Endodermal cell (in vitro differentiated cells): ENCODE results near the gene ORM1. TPM values are rescaled to one million over a fixed set of nuclear protein-coding genes. Genes with fewer than 3 reads are reported as not detected.

Experiments
- DNase-seq: peaks from one replicate; pipeline ENCODE4 v3.0.0-alpha.2; 2017
- H3K27ac ChIP-seq: 2 replicates; pipeline ENCODE4 v1.5.1; 2013; ENCODE audit warnings: mild to moderate bottlenecking, low read depth, low read length, moderate library complexity
- H3K27me3 ChIP-seq: 2 replicates; pipeline ENCODE4 v1.6.1; 2013; ENCODE audit warnings: mild to moderate bottlenecking, low read length, moderate library complexity; ENCODE audit not compliant: insufficient read depth, control insufficient read depth, poor library complexity, severe bottlenecking
- H3K36me3 ChIP-seq: 2 replicates; pipeline ENCODE4 v1.7.0; 2013; ENCODE audit warnings: mild to moderate bottlenecking, low read length, moderate library complexity; ENCODE audit not compliant: control insufficient read depth, insufficient read depth
- H3K4me1 ChIP-seq: one replicate; pipeline ENCODE4 v1.7.0; 2013; ENCODE audit warnings: low read length; ENCODE audit not compliant: control insufficient read depth, insufficient read depth
- H3K4me3 ChIP-seq: 2 replicates; pipeline ENCODE4 v1.5.1; 2013; ENCODE audit warnings: mild to moderate bottlenecking, low read length, moderate library complexity
- H3K9ac ChIP-seq: 2 replicates; pipeline ENCODE4 v1.6.1; 2013; ENCODE audit warnings: mild to moderate bottlenecking, low read length, moderate library complexity; ENCODE audit not compliant: poor library complexity, severe bottlenecking; ENCODE audit errors: extremely low read depth
- H3K9me3 ChIP-seq: 2 replicates; pipeline ENCODE4 v1.6.1; 2013; ENCODE audit warnings: mild to moderate bottlenecking, low read length, moderate library complexity; ENCODE audit not compliant: control insufficient read depth
- H3K27ac Mint-ChIP-seq: 2 replicates; pipeline ENCODE4 v1.8.0; 2020; ENCODE audit warnings: mixed read lengths
- H3K27me3 Mint-ChIP-seq: 2 replicates; pipeline ENCODE4 v1.8.0; 2021; ENCODE audit warnings: mild to moderate bottlenecking, mixed read lengths; ENCODE audit not compliant: insufficient read depth
- H3K36me3 Mint-ChIP-seq: 2 replicates; pipeline ENCODE4 v1.8.0; 2020; ENCODE audit warnings: low read depth, mixed read lengths
- H3K4me1 Mint-ChIP-seq: 2 replicates; pipeline ENCODE4 v1.8.0; 2020; ENCODE audit warnings: mixed read lengths
- H3K4me3 Mint-ChIP-seq: 2 replicates; pipeline ENCODE4 v1.8.0; 2020; ENCODE audit warnings: mild to moderate bottlenecking, moderate library complexity, mixed read lengths
- H3K9me3 Mint-ChIP-seq: 2 replicates; pipeline ENCODE4 v1.8.0; 2020; ENCODE audit warnings: mild to moderate bottlenecking, mixed read lengths
- WGBS, 2 experiments: methylation state at CpG; one replicate each; pipeline versions ENCODE4 v1.1.5 to v1.1.7; 2013; ENCODE audit warnings: missing lambda C conversion rate in 2 of 2, mixed read lengths in 1 of 2; ENCODE audit not compliant: insufficient coverage in 1 of 2, insufficient read length in 1 of 2; 5-methylcytosine and 5-hydroxymethylcytosine counted together
- total RNA-seq, 2 donors: library from RNA; stranded (reverse); fragmentation: NEBNext Ultra II Directional in 1 of 2; extraction: Animal tissue kit (Norgen Biotek cat#: 25700) in 1 of 2; gene quantifications; 2 replicates in 1 of 2; 3 replicates in 1 of 2; pipeline ENCODE4 v1.2.1, GENCODE V29; 2021
- TF ChIP-seq, protein P1 (sequence below): fragments of 200-600 bp; sonication (generic); conservative IDR thresholded peaks from 2 replicates; pipeline ENCODE4 v1.5.0; 2021; ENCODE audit warnings: antibody characterized with exemption, mild to moderate bottlenecking

Gene ORM1
- total RNA-seq, 2 donors from 2014 or later, result 0.59 TPM; not detected in 1

DNA sequence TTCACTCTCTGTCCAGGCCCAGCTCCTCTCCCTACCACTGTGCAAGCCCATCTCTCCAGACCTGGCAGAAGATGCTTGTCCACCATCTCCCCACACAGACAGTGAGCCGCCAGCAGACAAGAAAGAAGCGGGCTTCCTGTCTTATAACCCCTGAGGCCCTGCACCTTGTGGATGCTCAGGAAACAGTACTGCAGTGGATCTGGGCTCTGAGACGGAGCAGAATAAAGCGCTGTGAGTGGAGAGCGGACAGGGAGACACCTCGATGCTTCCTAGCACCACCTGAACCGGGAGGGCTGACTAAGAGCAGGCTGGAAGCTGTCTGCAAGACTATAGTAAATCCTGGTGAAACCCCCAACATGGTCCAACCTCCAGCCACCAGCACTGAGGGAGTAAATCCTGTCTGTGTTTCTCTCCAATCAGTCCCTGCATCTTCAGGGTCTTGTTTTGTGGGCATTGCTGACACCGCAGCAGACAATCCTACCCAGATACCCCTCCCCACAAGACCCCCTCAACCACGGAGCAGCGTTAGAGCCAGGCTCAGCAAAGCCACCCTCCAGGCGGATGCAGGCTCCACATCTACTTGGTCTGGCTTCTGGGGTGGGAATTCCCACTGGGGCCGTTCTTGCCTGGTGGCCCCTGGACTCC lies 25.5 kb downstream of the ORM1 start:
- no peak overlapping the region for H3K9ac ChIP-seq
- no peak for DNase-seq
- H3K9me3 ChIP-seq, result no peaks in the 10 kb centered on the region
- H3K27me3 ChIP-seq, result no peaks in the 10 kb centered on the region
- peak overlapping the region; percentile 38 for H3K27ac Mint-ChIP-seq
- 82 to 83% methylated on average over 9 to 12 of the region's 12 CpGs for WGBS, 2 experiments
- H3K36me3 ChIP-seq, result peaks cover 6% of the 10 kb centered on the region
- H3K27ac ChIP-seq, result peak overlapping the region; percentile 60
- H3K4me1 Mint-ChIP-seq, result peaks cover 10% of the 10 kb centered on the region
- no peak overlapping the region for H3K4me3 Mint-ChIP-seq
- H3K36me3 Mint-ChIP-seq, result peaks cover 30% of the 10 kb centered on the region
- TF ChIP-seq, protein P1, sequence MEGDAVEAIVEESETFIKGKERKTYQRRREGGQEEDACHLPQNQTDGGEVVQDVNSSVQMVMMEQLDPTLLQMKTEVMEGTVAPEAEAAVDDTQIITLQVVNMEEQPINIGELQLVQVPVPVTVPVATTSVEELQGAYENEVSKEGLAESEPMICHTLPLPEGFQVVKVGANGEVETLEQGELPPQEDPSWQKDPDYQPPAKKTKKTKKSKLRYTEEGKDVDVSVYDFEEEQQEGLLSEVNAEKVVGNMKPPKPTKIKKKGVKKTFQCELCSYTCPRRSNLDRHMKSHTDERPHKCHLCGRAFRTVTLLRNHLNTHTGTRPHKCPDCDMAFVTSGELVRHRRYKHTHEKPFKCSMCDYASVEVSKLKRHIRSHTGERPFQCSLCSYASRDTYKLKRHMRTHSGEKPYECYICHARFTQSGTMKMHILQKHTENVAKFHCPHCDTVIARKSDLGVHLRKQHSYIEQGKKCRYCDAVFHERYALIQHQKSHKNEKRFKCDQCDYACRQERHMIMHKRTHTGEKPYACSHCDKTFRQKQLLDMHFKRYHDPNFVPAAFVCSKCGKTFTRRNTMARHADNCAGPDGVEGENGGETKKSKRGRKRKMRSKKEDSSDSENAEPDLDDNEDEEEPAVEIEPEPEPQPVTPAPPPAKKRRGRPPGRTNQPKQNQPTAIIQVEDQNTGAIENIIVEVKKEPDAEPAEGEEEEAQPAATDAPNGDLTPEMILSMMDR, result no peak
- H3K9me3 Mint-ChIP-seq, result no peaks in the 10 kb centered on the region
- H3K4me1 ChIP-seq, result no peaks in the 10 kb centered on the region
- H3K4me3 ChIP-seq, result no peak overlapping the region
- H3K27me3 Mint-ChIP-seq, result no peaks in the 10 kb centered on the region

DNA sequence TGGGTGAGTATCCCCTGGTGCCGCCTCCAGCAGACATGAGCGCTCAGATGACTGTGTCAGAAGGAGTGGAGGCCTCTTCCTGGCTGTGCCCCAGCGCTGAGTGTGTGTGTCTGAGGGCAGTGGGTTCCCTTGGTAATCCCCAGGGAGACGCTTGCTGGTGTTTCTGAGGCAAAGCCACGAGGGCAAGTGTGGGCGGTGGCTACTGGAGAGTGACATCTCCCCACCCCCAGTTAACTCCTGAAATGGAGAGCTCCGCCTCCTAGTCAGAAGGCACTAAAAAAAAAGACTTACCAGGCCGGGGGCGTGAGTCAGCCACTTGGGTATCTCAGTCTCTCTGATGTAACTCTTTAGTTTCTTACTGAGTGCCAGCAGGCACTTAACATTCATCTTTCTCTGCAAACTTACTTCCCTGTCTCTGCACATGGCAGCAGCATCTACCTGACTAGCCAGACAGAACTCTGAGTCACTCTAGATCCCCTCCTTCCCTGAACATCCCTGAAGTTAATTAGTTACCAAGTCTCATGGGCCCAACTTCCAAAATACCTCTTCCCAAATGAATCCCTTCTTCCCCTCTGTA lies 26.1 kb downstream of the ORM1 start:
- no peaks in the 10 kb centered on the region for H3K27me3 Mint-ChIP-seq
- no peaks in the 10 kb centered on the region for H3K27me3 ChIP-seq
- H3K4me3 Mint-ChIP-seq, result no peak overlapping the region
- H3K9me3 Mint-ChIP-seq, result no peaks in the 10 kb centered on the region
- peak; percentile 90 for DNase-seq
- TF ChIP-seq, protein P1, result no peak
- peaks cover 6% of the 10 kb centered on the region for H3K36me3 ChIP-seq
- peak overlapping the region; percentile 52 for H3K27ac ChIP-seq
- H3K4me3 ChIP-seq, result no peak overlapping the region
- H3K9me3 ChIP-seq, result no peaks in the 10 kb centered on the region
- H3K9ac ChIP-seq, result no peak overlapping the region
- H3K27ac Mint-ChIP-seq, result peak overlapping the region; percentile 85
- H3K4me1 ChIP-seq, result no peaks in the 10 kb centered on the region
- peaks cover 10% of the 10 kb centered on the region for H3K4me1 Mint-ChIP-seq
- peaks cover 30% of the 10 kb centered on the region for H3K36me3 Mint-ChIP-seq
- 34 to 53% methylated on average over 3 to 9 of the region's 9 CpGs for WGBS, 2 experiments

DNA sequence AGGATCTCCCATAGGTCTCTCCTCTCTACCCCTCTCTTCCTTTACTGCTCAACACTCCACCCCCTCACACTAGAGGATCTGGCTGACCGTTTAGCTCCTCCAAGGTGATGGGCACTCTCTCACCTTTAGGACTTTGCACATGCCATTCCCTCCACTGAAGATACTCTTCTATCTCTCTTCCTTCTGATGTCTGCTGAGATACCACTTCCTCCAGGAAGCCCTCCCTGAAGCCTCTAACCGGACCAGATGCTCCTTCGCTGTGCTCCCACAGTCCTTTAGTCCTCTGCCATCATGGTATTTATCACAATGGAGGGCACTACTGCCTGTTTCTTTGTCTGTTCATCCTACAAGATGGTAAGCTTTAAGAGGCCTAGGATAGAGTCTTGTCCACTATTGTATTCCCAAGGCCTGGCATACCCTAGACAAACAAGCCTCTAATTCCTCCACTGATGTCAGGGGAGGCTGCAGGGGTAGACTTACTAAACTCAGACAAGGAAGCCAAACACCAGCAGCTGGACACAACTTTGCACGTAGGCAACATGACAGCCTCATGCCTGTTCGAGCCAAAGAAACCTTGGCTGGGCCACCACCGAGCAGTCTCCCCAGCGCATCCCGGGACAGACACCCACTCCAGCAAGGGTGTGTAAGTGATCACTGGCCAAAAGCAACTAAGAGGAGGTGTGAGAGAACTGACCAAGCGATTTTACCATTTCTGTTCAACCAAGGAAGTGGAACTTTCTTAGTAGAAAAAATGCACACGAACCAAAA lies 27.0 kb downstream of the ORM1 start:
- Mint-ChIP-seq H3K4me3 (no peak overlapping the region), H3K27me3 (no peaks in the 10 kb centered on the region), H3K4me1 (peaks cover 10% of the 10 kb centered on the region), H3K36me3 (peaks cover 30% of the 10 kb centered on the region), H3K9me3 (no peaks in the 10 kb centered on the region), H3K27ac (peak overlapping the region; percentile 85)
- no peak for DNase-seq
- Histone ChIP-seq H3K36me3 (peaks cover 6% of the 10 kb centered on the region), H3K27ac (no peak overlapping the region), H3K9ac (no peak overlapping the region), H3K4me3 (no peak overlapping the region), H3K4me1 (no peaks in the 10 kb centered on the region), H3K27me3 (no peaks in the 10 kb centered on the region), H3K9me3 (no peaks in the 10 kb centered on the region)
- TF ChIP-seq, protein P1, result no peak
- WGBS, 2 experiments, result 93 to 98% methylated on average over 8 to 10 of the region's 10 CpGs
